ENCODE measurements around the gene GALNT2. TPM values are rescaled to one million over a fixed set of nuclear protein-coding genes. Genes with fewer than 3 reads are reported as not detected.

The GALNT2 gene
- polyA plus RNA-seq, 2 of the 4 experiments (the other 2 are of a cell fraction) = 66.9 to 114 TPM

DNA sequence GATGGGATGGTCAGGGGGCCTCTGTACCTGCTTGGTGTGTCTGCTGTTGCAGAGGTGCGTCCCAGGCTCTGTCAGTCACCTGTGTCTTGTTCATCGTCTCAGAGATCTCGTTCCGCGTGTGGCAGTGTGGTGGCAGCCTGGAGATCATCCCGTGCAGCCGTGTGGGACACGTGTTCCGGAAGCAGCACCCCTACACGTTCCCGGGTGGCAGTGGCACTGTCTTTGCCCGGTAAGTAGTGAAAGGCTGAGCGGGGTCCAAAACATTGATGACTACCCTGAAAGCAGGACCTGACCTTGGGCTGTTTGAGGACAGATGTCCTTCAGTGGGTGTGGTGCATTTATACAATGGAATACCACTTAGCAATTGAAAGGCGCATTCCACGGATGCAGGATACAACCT is 188.1 kb downstream of the GALNT2 start:
- FAIRE-seq (no peak), DNase-seq (ENCODE audit: low read depth in 1 of 2, low spot score in 1 of 2) (no peak), ATAC-seq (no peak)
- ChIA-PET CTCF (no interaction called here), POLR2A (no interaction called here)
- H3K4me2 ChIP-seq = no peak overlapping the region
- no peak overlapping the region for H3K4me3 ChIP-seq
- H3K27ac ChIP-seq = no peak overlapping the region
- over 99% methylated on average over 15 of the region's 15 CpGs for WGBS (ENCODE audit: missing lambda C conversion rate)
- TF ChIP-seq POLR2AphosphoS2 (conservative IDR thresholded peaks at IDR 0.05; ENCODE audit: low read length) (no peak), RARB (CRISPR knock-in tag; IDR thresholded peaks at IDR 0.05) (no peak), ZFP36 (IDR thresholded peaks at IDR 0.05; ENCODE audit: borderline replicate concordance, partially characterized antibody) (no peak), SMC3 (IDR thresholded peaks at IDR 0.05) (no peak), EHMT2 (IDR thresholded peaks at IDR 0.05; ENCODE audit: low read depth) (no peak), PBX3 (IDR thresholded peaks at IDR 0.05) (no peak), MAFK (IDR thresholded peaks at IDR 0.05; ENCODE audit: partially characterized antibody) (no peak), NPAS2 (CRISPR knock-in tag; IDR thresholded peaks at IDR 0.05; ENCODE audit: borderline replicate concordance) (no peak), HOXB5 (CRISPR knock-in tag; IDR thresholded peaks at IDR 0.05) (no peak), JUN (IDR thresholded peaks at IDR 0.05) (no peak), ATOH8 (CRISPR knock-in tag; IDR thresholded peaks at IDR 0.05; ENCODE audit: low read depth) (no peak), BCL3 (IDR thresholded peaks at IDR 0.05) (no peak), FOSL2 (IDR thresholded peaks at IDR 0.05) (no peak), FOSL2 (CRISPR knock-in tag; IDR thresholded peaks at IDR 0.05) (no peak), CBX8 (IDR thresholded peaks at IDR 0.05) (no peak), EHF (CRISPR knock-in tag; IDR thresholded peaks at IDR 0.05) (no peak), MAZ (IDR thresholded peaks at IDR 0.05; ENCODE audit: borderline replicate concordance, low read depth, low read length) (no peak), HOXA7 (CRISPR knock-in tag; IDR thresholded peaks at IDR 0.05) (no peak), NFE2L2 (conservative IDR thresholded peaks at IDR 0.05; ENCODE audit: low read length) (no peak), FOXS1 (CRISPR knock-in tag; IDR thresholded peaks at IDR 0.05) (no peak)
- TF ChIP-seq, protein P1, sequence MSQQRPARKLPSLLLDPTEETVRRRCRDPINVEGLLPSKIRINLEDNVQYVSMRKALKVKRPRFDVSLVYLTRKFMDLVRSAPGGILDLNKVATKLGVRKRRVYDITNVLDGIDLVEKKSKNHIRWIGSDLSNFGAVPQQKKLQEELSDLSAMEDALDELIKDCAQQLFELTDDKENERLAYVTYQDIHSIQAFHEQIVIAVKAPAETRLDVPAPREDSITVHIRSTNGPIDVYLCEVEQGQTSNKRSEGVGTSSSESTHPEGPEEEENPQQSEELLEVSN (IDR thresholded peaks at IDR 0.05; ENCODE audit: borderline replicate concordance, low read depth) = no peak
- H3K9me3 ChIP-seq = no peaks in the 10 kb centered on the region
- H3K4me1 ChIP-seq = no peaks in the 10 kb centered on the region

DNA sequence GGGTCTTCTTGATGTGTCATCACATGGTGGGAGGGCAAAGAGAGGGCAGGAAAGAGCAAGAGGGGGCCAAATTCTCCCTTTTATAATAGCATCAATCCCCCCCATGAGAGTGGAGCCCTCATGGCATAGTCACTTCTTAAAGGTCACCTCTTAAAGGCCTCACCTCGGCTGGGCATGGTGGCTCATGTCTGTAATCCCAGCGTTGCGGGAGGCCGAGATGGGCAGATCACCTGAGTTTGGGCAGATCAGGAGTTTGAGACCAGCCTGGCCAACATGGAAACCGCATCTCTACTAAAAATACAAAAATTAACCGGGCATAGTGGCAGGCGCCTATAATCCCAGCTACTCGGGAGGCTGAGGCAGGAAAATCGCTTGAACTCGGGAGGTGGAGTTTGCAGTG is 189.0 kb downstream of the GALNT2 start:
- WGBS (ENCODE audit: missing lambda C conversion rate) = 94% methylated on average over 10 of the region's 10 CpGs
- Histone ChIP-seq H3K4me1 (no peaks in the 10 kb centered on the region), H3K4me2 (no peak overlapping the region), H3K4me3 (no peak overlapping the region), H3K27ac (no peak overlapping the region), H3K9me3 (no peaks in the 10 kb centered on the region)
- POLR2A ChIA-PET = no interaction called here
- TF ChIP-seq BCL3 (IDR thresholded peaks at IDR 0.05) (no peak), CBX8 (IDR thresholded peaks at IDR 0.05) (no peak), JUN (IDR thresholded peaks at IDR 0.05) (no peak)
- DNase-seq (ENCODE audit: low read depth in 1 of 2, low spot score in 1 of 2) = no peak
- CTCF ChIA-PET = no interaction called here
- no peak for FAIRE-seq
- ATAC-seq = no peak

Data from A549 (cell line).